Frontal cortex (tissue), 4 donors: ENCODE data around the gene GAP43. TPM values are rescaled to one million over a fixed set of nuclear protein-coding genes. Genes with fewer than 3 reads are reported as not detected.
"Not testable (repeated sequence)": the region's sequence is repeated elsewhere in the genome, so short reads cannot be mapped to it uniquely, and the experiment has no call there.

ENCODE experiments used
- DNase-seq, 2 donors: peaks; one replicate each; pipeline ENCODE4 v3.0.0; 2012; ENCODE audit warnings: low spot score in 2 of 2
- FAIRE-seq: peaks from 2 replicates; lab custom pipeline; 2012; peaks lifted over from hg19 to GRCh38; lab: Jason Lieb, UNC
- total RNA-seq: library from RNA; depleted of rRNA; stranded (reverse); fragments of >200 nt; gene quantifications from one replicate; pipeline ENCODE4 v1.2.3, GENCODE V29; 2014
- donor health status: control.
- donor health status: control.
- donor health status: control.

GAP43 gene
- total RNA-seq, 1 donor from 2014 or later, result 289 TPM

DNA sequence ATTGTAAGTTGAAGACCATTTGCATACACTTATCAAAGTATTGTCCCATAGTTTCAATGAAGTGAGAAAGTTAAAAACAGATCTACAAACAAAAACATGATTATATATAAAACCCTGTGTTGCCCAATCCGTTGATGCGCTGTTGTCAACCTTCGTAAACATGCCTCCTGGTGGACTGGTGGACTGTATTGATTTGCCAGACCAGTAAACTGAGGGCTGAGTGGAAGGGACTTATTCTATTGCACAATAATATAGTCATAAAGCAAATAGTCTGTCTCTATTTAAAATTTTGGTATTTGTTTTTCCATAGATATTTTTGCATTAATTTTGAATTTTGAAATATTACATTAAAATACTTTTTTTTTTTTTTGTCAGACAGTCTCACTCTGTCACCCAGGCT lies 102.5 kb downstream of the GAP43 start:
- DNase-seq, result no peak
- FAIRE-seq, result no peak

DNA sequence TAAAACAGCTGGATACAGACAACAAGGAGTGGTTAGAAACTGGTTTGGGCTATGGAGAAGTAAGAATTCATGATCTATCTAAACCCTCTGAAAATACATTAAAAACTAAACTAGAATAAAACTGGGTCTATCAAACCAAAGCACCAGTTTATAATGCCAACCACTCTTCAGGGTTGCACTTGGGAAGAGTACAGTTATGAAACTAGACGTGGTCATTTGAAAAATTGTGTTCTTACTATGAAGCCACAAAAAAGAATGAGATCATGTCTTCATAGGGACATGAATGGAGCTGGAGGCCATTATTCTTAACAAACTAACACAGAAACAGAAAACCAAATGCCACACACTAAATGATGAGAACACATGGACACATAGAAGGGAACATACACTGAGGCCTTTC lies 103.8 kb downstream of the GAP43 start:
- DNase-seq (no peak), FAIRE-seq (no peak)

DNA sequence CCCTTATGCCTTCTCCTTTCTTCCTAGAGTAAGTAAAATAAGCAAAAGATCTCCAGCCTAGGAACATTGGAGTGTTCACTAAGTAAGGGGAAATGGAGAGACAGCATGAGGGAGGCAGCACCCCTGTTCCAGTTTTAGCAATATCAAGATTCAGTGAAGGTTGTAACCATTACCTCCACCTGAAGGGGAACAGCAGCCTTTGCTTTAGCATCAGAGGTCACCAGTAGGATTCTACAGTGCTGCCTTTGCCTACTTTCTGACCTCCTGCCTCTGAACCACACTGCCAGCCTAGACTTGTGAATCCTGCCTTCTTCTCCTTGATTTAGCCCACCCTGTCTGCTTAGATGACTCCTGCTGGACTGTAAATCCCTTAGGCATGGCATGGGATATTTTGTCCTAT lies 104.7 kb downstream of the GAP43 start:
- FAIRE-seq (no peak), DNase-seq (no peak)

DNA sequence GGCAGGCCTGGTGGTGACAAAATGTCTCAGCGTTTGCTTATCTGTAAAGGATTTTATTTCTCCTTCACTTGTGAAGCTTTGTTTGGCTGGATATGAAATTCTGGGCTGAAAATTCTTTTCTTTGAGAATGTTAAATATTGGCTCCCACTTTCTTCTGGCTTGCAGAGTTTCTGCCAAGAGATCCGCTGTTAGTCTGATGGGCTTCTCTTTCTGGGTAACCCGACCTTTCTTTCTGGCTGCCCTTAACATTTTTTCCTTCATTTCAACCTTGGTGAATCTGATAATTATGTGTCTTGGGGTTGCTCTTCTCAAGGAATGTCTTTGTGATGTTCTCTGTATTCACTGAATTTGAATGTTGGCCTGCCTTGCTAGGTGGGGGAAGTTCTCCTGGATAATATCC lies 113.0 kb downstream of the GAP43 start:
- not testable (repeated sequence) for FAIRE-seq

DNA sequence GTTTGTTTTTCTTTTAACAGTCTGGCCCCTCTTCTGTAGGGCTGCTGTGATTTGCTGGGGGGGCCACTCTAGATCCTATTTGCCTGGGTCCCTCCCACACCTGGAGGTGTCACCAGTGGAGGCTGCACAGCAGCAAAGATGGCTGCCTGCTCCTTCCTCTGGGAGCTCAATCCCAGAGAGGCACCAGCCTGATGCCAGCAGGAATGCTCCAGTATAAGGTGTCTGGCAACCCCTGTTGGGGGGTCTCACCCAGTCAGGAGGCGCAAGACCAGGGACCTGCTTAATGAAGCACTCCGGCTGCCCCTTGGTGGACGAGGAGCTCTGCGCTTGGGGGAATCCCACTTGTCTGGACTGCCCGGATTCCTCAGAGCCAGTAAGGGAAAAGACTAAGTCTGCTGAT lies 118.3 kb downstream of the GAP43 start:
- DNase-seq (no peak), FAIRE-seq (no peak)

More for the DNA sequence above, 113.0 kb downstream of the GAP43 start:
- DNase-seq, result not testable (repeated sequence)

DNA sequence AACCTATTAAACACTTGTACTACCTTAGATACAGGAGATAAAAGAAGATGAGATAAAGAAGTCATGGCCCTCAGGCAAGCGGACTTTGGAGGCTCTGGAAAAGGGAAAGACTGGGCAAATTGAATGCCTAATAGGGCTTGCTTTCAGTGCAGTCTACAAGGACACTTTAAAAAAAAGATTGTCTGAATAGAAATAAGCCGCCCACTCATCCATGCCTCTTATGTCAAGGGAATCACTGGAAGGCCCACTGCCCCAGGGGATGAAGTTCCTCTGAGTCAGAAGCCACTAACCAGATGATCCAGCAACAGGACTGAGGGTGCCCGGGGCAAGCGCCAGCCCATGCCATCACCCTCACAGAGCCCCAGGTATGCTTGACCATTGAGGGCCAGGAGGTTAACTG lies 121.2 kb downstream of the GAP43 start:
- not testable (repeated sequence) for DNase-seq

DNA sequence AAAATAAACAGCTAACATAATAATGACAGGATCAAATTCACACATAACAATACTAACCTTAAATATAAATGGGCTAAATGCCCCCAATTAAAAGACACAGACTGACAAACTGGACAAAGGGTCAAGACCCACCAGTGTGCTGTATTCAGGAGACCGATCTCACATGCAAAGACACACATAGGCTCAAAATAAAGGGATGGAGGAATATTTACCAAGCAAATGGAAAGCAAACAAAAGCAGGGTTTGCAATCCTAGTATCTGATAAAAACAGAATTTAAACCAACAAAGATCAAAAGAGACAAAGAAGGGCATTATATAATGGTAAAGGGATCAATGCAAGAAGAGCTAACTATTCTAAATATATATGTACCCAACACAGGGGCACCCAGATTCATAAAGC lies 129.7 kb downstream of the GAP43 start:
- not testable (repeated sequence) for DNase-seq, FAIRE-seq

More for the DNA sequence above, 121.2 kb downstream of the GAP43 start:
- not testable (repeated sequence) for FAIRE-seq

DNA sequence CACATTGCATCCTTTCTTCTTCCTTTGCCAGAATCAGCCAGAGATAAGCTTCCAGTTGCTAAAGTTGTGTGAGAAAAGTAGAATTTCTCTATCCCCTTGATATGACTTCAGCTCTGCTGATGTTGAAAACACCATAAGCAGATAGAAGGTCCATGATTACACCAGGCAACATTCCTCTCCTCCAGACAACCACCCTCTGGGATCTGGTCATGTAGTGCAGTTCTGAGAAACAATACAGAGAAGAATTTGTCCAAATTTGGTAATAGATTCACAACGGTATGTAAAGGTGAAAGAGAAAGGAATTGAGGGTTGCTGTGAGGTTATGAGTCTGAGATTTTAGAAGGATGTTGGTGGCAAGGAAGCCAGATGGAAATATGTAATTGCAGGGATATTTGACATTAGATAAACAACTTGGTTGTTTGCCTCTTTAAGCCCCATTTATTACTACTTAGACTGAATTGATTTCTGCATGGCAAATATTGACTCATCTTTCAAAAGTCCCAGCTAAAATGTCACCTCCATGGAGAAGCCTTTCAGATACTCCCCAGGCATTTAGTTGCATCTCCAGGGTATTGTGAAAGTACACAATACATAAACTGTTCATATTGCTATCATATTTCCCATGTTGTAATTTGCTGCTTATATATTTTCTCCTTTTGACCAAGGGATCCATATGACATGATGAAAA lies 134.9 kb downstream of the GAP43 start:
- no peak for FAIRE-seq
- DNase-seq, result no peak

DNA sequence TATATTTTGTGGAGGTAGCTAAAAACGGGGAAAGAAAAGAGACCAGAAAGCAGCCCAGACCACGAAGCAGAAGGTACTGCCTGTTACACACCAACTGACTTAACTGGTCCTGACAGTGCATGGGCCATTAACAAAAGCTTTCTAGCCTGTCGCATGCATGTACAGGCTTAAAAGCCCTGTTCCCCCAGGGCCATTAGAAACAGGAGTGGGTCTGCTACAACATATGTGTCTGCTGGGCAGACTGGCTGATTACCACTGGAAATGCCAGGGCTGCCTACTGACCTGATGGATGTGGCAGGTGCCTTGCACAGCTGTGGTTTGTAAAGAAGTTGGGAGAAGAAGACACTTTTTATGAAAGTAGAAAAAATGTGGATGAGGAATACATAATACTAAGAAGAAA lies 137.4 kb downstream of the GAP43 start:
- DNase-seq (no peak), FAIRE-seq (no peak)

DNA sequence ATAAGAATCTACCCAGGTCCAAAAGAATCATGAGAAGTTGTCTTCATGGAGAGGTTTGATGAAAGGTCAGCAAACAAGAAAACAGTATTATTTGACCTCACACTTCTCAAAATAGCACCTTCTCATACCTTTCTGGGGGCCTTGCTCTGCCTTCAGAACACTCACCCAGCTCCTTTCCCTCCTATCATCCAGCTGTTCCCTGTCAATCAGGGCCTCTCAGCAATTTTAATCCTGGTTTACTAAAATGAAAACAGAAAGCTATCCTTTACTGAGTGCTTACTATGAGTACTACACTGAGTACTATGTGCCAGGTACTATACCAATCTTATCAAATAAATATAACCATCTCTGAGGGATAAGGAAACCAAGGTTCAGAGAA lies 138.6 kb downstream of the GAP43 start:
- no peak for FAIRE-seq
- DNase-seq, result no peak

DNA sequence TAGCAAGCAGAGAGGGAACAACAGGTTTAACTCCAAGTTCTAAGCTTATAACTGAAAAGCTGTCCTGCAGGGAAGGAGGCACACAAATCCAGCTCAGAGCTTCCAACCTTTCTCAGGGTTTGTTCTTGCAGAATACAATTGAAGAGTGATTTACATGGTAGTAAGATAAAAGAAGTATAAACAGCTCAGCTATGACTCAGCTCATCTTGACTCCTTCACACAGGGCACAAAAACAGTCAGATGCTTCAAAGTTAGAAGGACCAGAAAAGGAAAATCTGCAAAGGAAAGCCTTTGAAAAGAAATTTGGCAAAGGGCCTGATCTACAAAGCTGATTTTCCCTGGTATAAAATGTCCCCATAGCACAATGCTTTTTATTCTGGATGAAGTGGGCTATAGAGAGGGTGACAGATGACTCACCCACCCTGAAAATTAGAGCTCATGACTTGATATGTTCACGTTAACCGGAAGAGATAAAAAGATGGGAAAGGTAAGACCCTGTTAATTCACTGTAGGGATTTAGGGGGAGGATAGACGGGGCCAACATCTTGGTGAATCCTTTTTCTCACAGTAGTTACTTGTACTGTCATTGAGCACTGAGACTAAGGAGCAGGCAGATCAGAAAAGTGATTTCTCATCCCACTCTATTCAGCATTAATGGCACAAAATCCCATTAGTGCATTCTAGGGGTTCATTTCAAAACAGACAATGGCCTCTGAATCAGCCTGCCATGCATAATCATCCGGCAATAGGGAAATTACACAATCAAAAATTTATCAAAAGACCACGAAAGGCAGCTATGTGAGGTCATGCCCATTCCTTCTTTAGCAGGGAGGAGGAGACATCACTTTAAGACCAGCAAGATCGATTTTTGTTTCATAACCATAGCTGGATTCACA lies 143.5 kb downstream of the GAP43 start:
- FAIRE-seq, result no peak
- no peak for DNase-seq

DNA sequence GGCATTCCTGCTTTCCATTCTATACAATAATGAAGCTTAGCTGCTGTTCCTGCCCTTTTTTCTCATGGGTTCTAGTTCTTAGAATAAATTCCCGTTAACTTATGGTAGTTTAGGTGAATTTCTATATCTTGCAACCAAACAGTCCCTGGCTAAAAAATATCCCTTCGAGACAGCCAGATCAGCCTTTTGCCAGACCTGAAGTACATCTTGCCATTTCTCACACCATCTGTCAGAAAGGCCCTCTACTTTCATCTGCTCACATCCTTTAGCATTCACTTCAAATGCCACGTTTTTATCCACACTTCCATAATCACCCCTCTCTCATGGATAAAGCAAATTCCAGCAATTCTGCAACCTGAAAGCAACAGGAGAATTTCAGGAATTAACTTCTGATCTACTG lies 145.4 kb downstream of the GAP43 start:
- FAIRE-seq (no peak), DNase-seq (no peak)
